DOHH2 (cell line): Measurements from ENCODE around the gene NOS3.

Experiments used
- H3F3A ChIP-seq: fragments of 200-600 bp; sonication (generic), shearing (Covaris generic); 2 replicates; pipeline ENCODE4 v1.6.0; 2016; ENCODE audit warnings: antibody characterized with exemption, mild to moderate bottlenecking; ENCODE audit not compliant: control insufficient read depth, insufficient read depth
- H3K27ac ChIP-seq: fragments of 200-600 bp; sonication (generic); 2 replicates; pipeline ENCODE4 v1.5.1; 2014; ENCODE audit warnings: low read depth, mild to moderate bottlenecking, low read length, moderate library complexity
- H3K27me3 ChIP-seq: fragments of 200-600 bp; sonication (generic); 2 replicates; pipeline ENCODE4 v1.6.1; 2014; ENCODE audit warnings: mild to moderate bottlenecking, low read length, mixed read lengths; ENCODE audit not compliant: control insufficient read depth
- H3K36me3 ChIP-seq: fragments of 200-600 bp; sonication (generic); 2 replicates; pipeline ENCODE4 v1.6.1; 2014; ENCODE audit warnings: mild to moderate bottlenecking, low read length, moderate library complexity, mixed read lengths; ENCODE audit not compliant: control insufficient read depth
- H3K4me1 ChIP-seq: fragments of 200-600 bp; sonication (generic); 2 replicates; pipeline ENCODE4 v1.6.1; 2014; ENCODE audit warnings: mild to moderate bottlenecking, low read length, mixed read lengths; ENCODE audit not compliant: control insufficient read depth
- H3K4me2 ChIP-seq: fragments of 200-600 bp; sonication (generic); 2 replicates; pipeline ENCODE4 v1.6.0; 2014; ENCODE audit warnings: mild to moderate bottlenecking, low read length, moderate library complexity
- H3K4me3 ChIP-seq: fragments of 200-600 bp; sonication (generic); 2 replicates; pipeline ENCODE4 v1.5.1; 2014; ENCODE audit warnings: mild to moderate bottlenecking, low read length, mixed read lengths
- H3K79me2 ChIP-seq: fragments of 200-600 bp; sonication (generic); 2 replicates; pipeline ENCODE4 v1.6.1; 2014; ENCODE audit warnings: mild to moderate bottlenecking, low read length, mixed read lengths; ENCODE audit not compliant: control insufficient read depth
- H3K9me2 ChIP-seq: fragments of 200-600 bp; sonication (generic); replicated peaks from 2 replicates; pipeline ENCODE4 v1.6.1; 2014; ENCODE audit warnings: mild to moderate bottlenecking, low read length, mixed read lengths; ENCODE audit not compliant: control insufficient read depth
- H3K9me3 ChIP-seq: fragments of 200-600 bp; sonication (generic); 2 replicates; pipeline ENCODE4 v1.6.1; 2014; ENCODE audit warnings: antibody characterized with exemption, low read length, mixed read lengths; ENCODE audit not compliant: control insufficient read depth, insufficient read depth
- H4K20me1 ChIP-seq: fragments of 200-600 bp; sonication (generic); 2 replicates; pipeline ENCODE4 v1.6.0; 2014; ENCODE audit warnings: low read depth, mild to moderate bottlenecking, antibody characterized with exemption, low read length, moderate library complexity; ENCODE audit not compliant: control insufficient read depth, insufficient read depth
- CTCF ChIP-seq: fragments of 200-600 bp; sonication (generic); IDR thresholded peaks from one replicate; pipeline ENCODE4 v1.5.1; 2014; ENCODE audit warnings: antibody characterized with exemption, mild to moderate bottlenecking, low read depth, low read length; ENCODE audit not compliant: poor library complexity, severe bottlenecking
- EZH2phosphoT487 ChIP-seq: fragments of 200-600 bp; sonication (generic); IDR thresholded peaks from 2 replicates; pipeline ENCODE4 v1.6.1; 2017; ENCODE audit warnings: borderline replicate concordance, mild to moderate bottlenecking, antibody characterized with exemption, low read length, moderate library complexity, mixed read lengths

The NOS3 gene

GRCh38 chr7:150953061-150953997 is 37.5 kb upstream of the NOS3 start:
- TF ChIP-seq CTCF = no peak
- no peak for TF ChIP-seq EZH2phosphoT487
- no peaks in the 10 kb centered on the region for H3K36me3 ChIP-seq
- no peaks in the 10 kb centered on the region for H3K27me3 ChIP-seq
- H3K4me2 ChIP-seq = no peak overlapping the region
- no peaks in the 10 kb centered on the region for H3K9me3 ChIP-seq
- no peaks in the 10 kb centered on the region for H3K79me2 ChIP-seq
- H3K9me2 ChIP-seq = no peaks in the 10 kb centered on the region
- no peaks in the 10 kb centered on the region for H4K20me1 ChIP-seq
- no peaks in the 10 kb centered on the region for H3K4me1 ChIP-seq
- no peak overlapping the region for H3K4me3 ChIP-seq
- no peak overlapping the region for H3K27ac ChIP-seq
- H3F3A ChIP-seq = no peaks in the 10 kb centered on the region

- Histone ChIP-seq H3K4me3 (no peak overlapping the region), H3K27ac (no peak overlapping the region), H4K20me1 (no peaks in the 10 kb centered on the region), H3K27me3 (no peaks in the 10 kb centered on the region), H3K4me2 (no peak overlapping the region), H3K4me1 (no peaks in the 10 kb centered on the region), H3K36me3 (no peaks in the 10 kb centered on the region), H3F3A (no peaks in the 10 kb centered on the region), H3K9me3 (no peaks in the 10 kb centered on the region), H3K9me2 (no peaks in the 10 kb centered on the region), H3K79me2 (no peaks in the 10 kb centered on the region)
- no peak for TF ChIP-seq CTCF
- TF ChIP-seq EZH2phosphoT487 = no peak
Measured at GRCh38 chr7:150954201-150954985, 36.4 kb upstream of the NOS3 start.

- Histone ChIP-seq H4K20me1 (no peaks in the 10 kb centered on the region), H3F3A (0 out of 2 replicates have a peak, but pooled peaks cover 1% of the 10 kb centered on the region), H3K4me1 (no peaks in the 10 kb centered on the region), H3K4me3 (no peak overlapping the region), H3K36me3 (no peaks in the 10 kb centered on the region), H3K9me3 (no peaks in the 10 kb centered on the region), H3K27ac (no peak overlapping the region), H3K9me2 (no peaks in the 10 kb centered on the region), H3K4me2 (no peak overlapping the region), H3K79me2 (no peaks in the 10 kb centered on the region), H3K27me3 (no peaks in the 10 kb centered on the region)
- no peak for TF ChIP-seq EZH2phosphoT487
- TF ChIP-seq CTCF = no peak
Measured at GRCh38 chr7:150954986-150955518, 35.8 kb upstream of the NOS3 start.
